Adipocyte (in vitro differentiated cells): ENCODE results near the gene UNC13C.

Source experiments
- DNase-seq: peaks from one replicate; pipeline ENCODE4 v3.0.0-alpha.2; 2015; ENCODE audit warnings: low read depth
- H3K27me3 ChIP-seq: replicated peaks from 2 replicates; pipeline ENCODE4 v1.7.0; 2013; ENCODE audit warnings: mild to moderate bottlenecking, low read length, moderate library complexity; ENCODE audit not compliant: control insufficient read depth, insufficient read depth
- H3K36me3 ChIP-seq: 2 replicates; pipeline ENCODE4 v1.7.0; 2013; ENCODE audit warnings: low read length, mild to moderate bottlenecking, moderate library complexity; ENCODE audit not compliant: control insufficient read depth, insufficient read depth, severe bottlenecking
- H3K4me1 ChIP-seq: 2 replicates; pipeline ENCODE4 v1.7.0; 2013; ENCODE audit warnings: mild to moderate bottlenecking, low read length, moderate library complexity; ENCODE audit not compliant: control insufficient read depth, insufficient read depth
- H3K4me3 ChIP-seq: 2 replicates; pipeline ENCODE4 v1.7.0; 2013; ENCODE audit warnings: mild to moderate bottlenecking, low read length, moderate library complexity
- H3K9ac ChIP-seq: 2 replicates; pipeline ENCODE4 v1.7.0; 2013; ENCODE audit warnings: mild to moderate bottlenecking, low read length, moderate library complexity
- H3K9me3 ChIP-seq: 2 replicates; pipeline ENCODE4 v1.7.0; 2013; ENCODE audit warnings: mild to moderate bottlenecking, low read length, moderate library complexity; ENCODE audit not compliant: control insufficient read depth

Gene UNC13C

DNA sequence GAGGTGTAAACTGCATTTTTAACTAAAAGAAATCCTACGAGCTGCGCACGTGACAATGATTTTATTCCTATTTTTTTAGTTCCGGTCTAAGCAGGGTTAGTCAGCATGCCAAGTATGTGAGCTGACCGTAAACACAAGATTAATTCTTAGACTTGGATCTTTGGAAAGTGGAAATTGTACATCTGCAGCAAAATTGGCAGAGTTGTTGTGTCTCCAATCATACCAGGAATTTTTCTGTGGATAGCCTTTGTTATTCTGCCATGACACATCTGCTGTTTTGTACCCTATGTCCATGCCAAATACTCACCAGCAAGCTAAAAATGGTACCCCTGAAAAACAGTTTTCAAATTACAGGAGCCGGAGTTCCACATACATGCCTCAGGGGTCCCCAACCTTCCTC is 562.5 kb downstream of the UNC13C start:
- Histone ChIP-seq H3K9me3 (peaks cover 13% of the 10 kb centered on the region), H3K36me3 (no peaks in the 10 kb centered on the region), H3K9ac (no peak overlapping the region), H3K27me3 (no peaks in the 10 kb centered on the region), H3K4me3 (no peak overlapping the region), H3K4me1 (no peaks in the 10 kb centered on the region)
- DNase-seq = no peak

DNA sequence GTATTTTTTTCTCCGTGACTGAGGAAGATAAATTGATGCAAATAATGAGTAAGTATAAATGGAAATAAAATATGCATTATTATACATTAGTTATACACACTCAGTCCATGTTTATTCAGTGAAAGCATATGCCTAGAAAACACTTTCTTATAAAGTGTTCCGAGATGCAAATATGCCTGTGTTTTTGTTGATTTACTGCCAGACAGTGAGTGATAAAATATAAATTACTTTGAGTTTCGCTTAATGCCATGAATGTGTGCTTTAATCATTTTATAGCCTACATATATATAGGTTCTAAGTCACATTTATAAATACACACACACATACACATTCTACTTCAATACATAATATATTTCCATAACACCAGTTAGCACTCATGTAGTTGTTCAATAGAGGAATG is 569.2 kb downstream of the UNC13C start:
- H3K9ac ChIP-seq = no peak overlapping the region
- no peaks in the 10 kb centered on the region for H3K4me1 ChIP-seq
- H3K9me3 ChIP-seq = peaks cover 2% of the 10 kb centered on the region

DNA sequence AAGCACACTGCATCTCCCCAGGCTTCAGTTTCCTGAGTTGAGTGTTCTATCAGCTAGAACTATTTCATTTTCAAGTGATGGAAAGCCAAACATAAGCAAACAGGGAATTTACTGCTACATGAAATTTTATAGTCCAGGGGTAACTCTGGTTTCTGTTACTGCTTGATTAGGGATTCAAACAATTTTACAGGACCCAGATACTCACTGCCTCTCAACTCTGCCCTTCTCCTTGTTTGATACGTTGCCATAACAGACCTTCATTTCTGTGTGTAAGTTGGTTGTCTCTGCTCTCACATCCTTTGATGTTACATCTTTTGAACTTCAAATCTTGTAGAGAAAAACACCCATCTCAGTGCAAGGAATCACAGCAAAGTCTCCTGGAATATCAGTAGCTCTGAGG is 572.7 kb downstream of the UNC13C start:
- H3K9me3 ChIP-seq = no peaks in the 10 kb centered on the region
- H3K36me3 ChIP-seq = no peaks in the 10 kb centered on the region
- no peak overlapping the region for H3K4me3 ChIP-seq
- DNase-seq = no peak
- H3K27me3 ChIP-seq = no peaks in the 10 kb centered on the region
- H3K9ac ChIP-seq = no peak overlapping the region
- no peaks in the 10 kb centered on the region for H3K4me1 ChIP-seq

More for the DNA sequence above, 569.2 kb downstream of the UNC13C start:
- H3K4me3 ChIP-seq = no peak overlapping the region
- no peaks in the 10 kb centered on the region for H3K27me3 ChIP-seq
- no peak for DNase-seq
- H3K36me3 ChIP-seq = no peaks in the 10 kb centered on the region

DNA sequence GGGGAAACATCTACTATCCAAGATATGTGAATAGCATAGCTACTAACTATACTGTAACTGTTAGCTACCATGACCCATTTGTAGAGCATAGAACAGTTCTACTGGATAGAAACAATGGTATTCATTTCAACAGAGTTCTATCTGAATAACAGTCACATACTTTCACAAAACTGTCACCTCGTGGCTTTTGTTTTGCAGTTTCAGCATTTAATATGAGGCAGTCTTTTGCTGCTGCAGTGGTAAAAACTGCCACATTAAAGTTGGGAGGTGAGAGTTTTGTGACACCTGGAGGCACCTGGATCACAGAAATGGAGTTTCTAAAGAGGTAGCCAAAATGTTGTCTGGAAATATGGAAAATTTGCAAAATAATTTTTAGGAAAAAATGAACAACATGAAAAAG is 578.0 kb downstream of the UNC13C start:
- H3K9ac ChIP-seq = no peak overlapping the region
- no peaks in the 10 kb centered on the region for H3K36me3 ChIP-seq
- H3K4me3 ChIP-seq = no peak overlapping the region
- H3K9me3 ChIP-seq = no peaks in the 10 kb centered on the region
- H3K27me3 ChIP-seq = no peaks in the 10 kb centered on the region
- no peaks in the 10 kb centered on the region for H3K4me1 ChIP-seq
- no peak for DNase-seq

DNA sequence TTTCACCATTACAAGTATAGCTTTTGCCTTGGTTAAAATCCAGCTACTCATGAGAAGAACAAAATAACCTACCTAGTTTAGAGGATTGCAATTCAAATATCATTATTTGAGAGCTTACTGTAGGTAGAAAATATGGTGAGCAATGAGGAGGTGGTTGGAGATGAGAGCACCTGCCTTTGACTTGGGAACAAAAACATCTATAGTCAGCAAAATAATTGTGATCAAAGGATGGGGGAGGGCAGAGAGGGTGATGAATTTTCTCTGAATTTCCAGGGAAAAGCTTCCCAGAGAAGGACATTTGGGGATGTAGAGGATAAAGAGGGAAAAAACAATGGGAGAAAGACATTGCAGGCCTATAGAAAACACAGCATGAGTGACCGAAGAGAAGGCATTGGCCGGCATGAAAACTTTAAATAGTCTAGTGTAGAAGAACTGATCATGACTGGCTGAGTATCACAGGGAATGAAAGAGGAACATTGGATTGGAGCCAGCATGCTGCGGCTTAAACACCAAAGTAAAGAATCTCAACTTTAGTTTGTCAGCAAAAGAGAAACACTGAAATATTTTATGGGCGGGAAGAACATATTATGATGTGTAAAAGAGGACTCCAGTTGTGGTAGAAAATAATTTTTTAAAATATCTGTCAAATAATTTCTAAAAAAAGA is 581.3 kb downstream of the UNC13C start:
- Histone ChIP-seq H3K9ac (no peak overlapping the region), H3K4me1 (no peaks in the 10 kb centered on the region), H3K4me3 (no peak overlapping the region), H3K36me3 (no peaks in the 10 kb centered on the region), H3K9me3 (no peaks in the 10 kb centered on the region), H3K27me3 (no peaks in the 10 kb centered on the region)
- DNase-seq = no peak

DNA sequence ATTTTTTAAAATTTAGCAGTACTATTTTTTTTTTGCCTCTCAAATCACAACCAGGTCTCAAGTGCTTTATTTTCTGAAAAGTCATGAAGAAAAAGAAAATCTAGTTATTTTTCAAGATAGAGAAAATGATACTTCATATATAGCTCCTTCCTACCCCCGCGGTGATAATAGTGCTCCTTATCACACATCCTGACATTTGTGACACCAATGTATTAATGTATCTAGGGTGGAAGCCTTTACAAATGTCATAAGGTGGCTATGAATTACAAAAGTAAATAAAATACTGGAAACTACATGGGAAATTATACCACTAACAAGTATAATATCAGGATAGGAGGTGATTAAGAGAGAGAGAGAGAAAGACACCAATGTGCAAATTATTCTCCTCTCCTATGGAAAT is 582.2 kb downstream of the UNC13C start:
- DNase-seq = no peak
- H3K27me3 ChIP-seq = no peaks in the 10 kb centered on the region
- H3K9me3 ChIP-seq = no peaks in the 10 kb centered on the region
- no peak overlapping the region for H3K9ac ChIP-seq
- no peaks in the 10 kb centered on the region for H3K36me3 ChIP-seq
- H3K4me3 ChIP-seq = no peak overlapping the region
- H3K4me1 ChIP-seq = no peaks in the 10 kb centered on the region

DNA sequence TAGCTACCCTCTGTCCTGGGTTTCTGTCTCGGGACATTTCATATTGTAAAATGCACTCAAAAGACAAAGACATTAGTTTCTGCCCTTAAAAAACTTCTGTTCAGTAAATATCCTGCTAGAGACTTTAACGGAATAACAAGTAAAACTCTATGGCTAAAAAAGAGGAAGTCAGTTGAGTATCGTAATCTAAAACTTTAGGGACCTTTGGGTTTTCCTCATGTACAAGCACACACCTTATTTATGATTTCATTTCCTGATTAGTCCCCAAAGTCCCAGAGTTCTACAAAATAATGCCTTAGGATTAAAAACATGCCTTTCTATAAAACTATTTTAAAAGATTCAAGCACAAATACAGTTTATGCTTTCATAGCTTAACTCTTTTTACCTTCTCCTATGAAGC is 585.9 kb downstream of the UNC13C start:
- H3K9me3 ChIP-seq = no peaks in the 10 kb centered on the region
- H3K27me3 ChIP-seq = no peaks in the 10 kb centered on the region
- DNase-seq = no peak
- no peaks in the 10 kb centered on the region for H3K4me1 ChIP-seq
- no peaks in the 10 kb centered on the region for H3K36me3 ChIP-seq
- H3K9ac ChIP-seq = no peak overlapping the region
- H3K4me3 ChIP-seq = no peak overlapping the region

DNA sequence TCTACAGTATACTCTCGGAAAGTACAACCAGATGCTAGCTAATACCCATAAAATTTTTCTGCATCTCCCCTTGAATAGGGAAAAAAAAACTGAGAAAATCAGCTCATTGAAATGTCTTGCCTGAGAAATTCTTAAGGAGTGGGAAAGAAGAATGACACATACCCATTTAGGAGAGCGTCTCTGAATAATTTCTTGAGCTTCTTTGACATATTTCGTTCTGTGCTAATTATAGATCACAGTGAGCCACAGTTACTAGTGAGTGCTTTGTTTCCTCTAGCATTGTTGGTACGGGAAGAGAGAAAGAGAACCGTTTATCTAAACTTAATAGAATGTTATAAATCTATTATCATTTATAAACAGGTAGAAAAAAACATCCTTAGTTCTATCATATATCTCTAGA is 588.4 kb downstream of the UNC13C start:
- Histone ChIP-seq H3K4me1 (no peaks in the 10 kb centered on the region), H3K9me3 (no peaks in the 10 kb centered on the region), H3K27me3 (no peaks in the 10 kb centered on the region), H3K9ac (no peak overlapping the region), H3K36me3 (no peaks in the 10 kb centered on the region), H3K4me3 (no peak overlapping the region)
- no peak for DNase-seq

DNA sequence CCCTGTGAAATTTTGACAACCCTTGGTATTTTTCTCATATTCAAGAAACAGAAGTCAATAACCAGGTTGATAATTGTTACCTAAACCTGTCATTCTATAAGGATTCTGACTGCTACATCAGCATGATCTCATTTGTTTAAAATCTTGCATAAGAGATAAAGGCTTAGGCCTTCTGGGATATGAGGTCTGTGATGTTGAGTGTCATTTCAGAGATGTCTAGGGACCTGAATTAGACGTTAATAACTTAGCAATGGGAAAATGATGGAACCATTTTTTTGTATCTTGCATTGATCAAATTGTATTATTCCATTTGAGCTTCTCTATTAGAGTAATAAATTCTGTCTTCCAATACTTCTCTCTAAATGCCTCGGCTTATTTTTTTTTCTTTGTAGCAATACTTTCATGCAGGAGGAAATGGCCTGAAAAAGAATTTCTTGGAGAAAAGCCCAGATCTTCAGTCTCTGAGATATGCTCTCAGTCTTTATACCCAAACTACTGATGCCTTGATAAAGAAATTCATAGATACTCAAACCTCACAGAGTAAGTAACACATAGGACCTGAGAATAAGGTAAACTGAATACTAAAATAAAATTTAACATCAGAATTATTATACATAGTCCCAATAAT is 589.3 kb downstream of the UNC13C start:
- Histone ChIP-seq H3K27me3 (no peaks in the 10 kb centered on the region), H3K9me3 (no peaks in the 10 kb centered on the region), H3K9ac (no peak overlapping the region), H3K4me1 (no peaks in the 10 kb centered on the region), H3K4me3 (no peak overlapping the region), H3K36me3 (no peaks in the 10 kb centered on the region)
- no peak for DNase-seq

DNA sequence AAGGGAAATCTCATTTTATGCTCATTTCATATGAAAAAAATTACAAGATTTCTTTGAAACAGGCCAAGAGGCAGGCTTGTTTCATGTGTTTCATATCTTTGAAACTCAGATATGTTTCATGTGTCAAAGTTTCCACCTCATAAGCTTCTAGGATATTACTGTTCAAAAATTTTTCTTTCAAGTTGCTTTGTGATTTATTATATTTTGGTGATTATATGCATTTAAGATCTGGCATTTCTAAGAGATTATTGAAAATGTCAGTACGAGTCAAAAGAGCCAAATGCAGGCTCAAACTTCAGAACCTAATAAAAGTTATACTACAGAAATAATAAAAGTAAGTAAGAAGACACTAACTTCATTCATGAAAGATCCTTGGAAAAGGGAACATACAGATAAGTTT is 590.1 kb downstream of the UNC13C start:
- H3K27me3 ChIP-seq = no peaks in the 10 kb centered on the region
- no peaks in the 10 kb centered on the region for H3K36me3 ChIP-seq
- H3K4me3 ChIP-seq = no peak overlapping the region
- no peak overlapping the region for H3K9ac ChIP-seq
- H3K4me1 ChIP-seq = no peaks in the 10 kb centered on the region
- DNase-seq = no peak
- H3K9me3 ChIP-seq = no peaks in the 10 kb centered on the region

DNA sequence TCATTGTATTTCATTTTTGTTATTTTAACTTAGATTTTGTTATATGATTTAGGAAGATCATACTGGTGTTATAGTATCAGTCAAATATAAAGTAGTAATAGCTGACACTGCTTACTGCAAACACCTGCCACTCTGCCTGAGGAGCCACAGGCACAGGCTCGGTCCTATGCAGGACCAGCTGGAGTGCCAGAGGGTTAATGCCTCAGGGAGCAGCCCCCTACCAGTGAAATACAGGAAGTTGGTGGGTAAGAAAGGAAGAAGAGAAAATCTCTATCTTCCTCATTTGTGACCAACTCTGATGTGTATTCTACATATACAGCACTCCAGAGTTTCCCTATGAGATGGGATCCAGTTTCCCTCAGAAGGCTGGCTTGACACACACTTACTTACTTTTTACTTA is 593.3 kb downstream of the UNC13C start:
- H3K4me3 ChIP-seq = no peak overlapping the region
- no peaks in the 10 kb centered on the region for H3K4me1 ChIP-seq
- no peak overlapping the region for H3K9ac ChIP-seq
- DNase-seq = no peak
- no peaks in the 10 kb centered on the region for H3K27me3 ChIP-seq
- H3K36me3 ChIP-seq = no peaks in the 10 kb centered on the region
- H3K9me3 ChIP-seq = no peaks in the 10 kb centered on the region

DNA sequence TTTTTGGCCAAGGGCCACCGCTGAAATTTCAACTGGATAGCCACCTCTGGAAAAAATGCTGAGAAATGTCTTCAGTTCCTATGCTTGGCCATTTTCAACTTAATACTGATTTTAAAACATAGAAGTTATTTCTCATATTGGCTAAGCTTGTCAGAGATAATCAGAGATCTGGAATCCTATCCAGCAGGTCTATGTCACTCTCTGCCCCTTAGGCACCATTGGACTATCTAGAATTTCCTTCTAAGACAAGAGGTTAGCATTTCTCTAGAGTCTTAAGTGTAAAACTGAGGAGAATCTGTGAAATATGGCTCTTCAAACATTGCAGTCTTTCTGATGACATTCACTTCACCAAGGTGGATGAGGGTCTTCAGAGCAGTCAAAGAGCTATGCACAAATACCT is 597.3 kb downstream of the UNC13C start:
- H3K9ac ChIP-seq = no peak overlapping the region
- H3K36me3 ChIP-seq = no peaks in the 10 kb centered on the region
- no peaks in the 10 kb centered on the region for H3K27me3 ChIP-seq
- no peaks in the 10 kb centered on the region for H3K4me1 ChIP-seq
- H3K4me3 ChIP-seq = no peak overlapping the region
- no peaks in the 10 kb centered on the region for H3K9me3 ChIP-seq
- DNase-seq = no peak
